Ovary (tissue), 3 donors: ENCODE measurements around the gene ITPR2.

Experiments
- CTCF ChIP-seq, 3 donors: fragments of 450-650 bp in 2 of 3; fragments of 200-600 bp in 1 of 3; IDR thresholded peaks; one replicate each; pipeline versions ENCODE4 v1.5.1 to v1.8.0; 2016 to 2022; ENCODE audit warnings: antibody characterized with exemption in 3 of 3, mild to moderate bottlenecking in 1 of 3
- EP300 ChIP-seq: sonication (generic); formaldehyde crosslinking; IDR thresholded peaks from one replicate; pipeline ENCODE4 v1.6.1; 2017; ENCODE audit warnings: antibody characterized with exemption
- POLR2A ChIP-seq: fragments of 450-650 bp; IDR thresholded peaks from one replicate; pipeline ENCODE4 v1.6.1; 2017; ENCODE audit warnings: antibody characterized with exemption, mild to moderate bottlenecking, moderate library complexity
- donor health status: DM: no; HTN: no; CAD: no.

GRCh38 chr12:26461776-26462175 lies 371.2 kb downstream of the ITPR2 start:
- no peak for TF ChIP-seq POLR2A
- no peak for TF ChIP-seq CTCF (IDR thresholded peaks at IDR 0.05)
- no peak for TF ChIP-seq EP300
